HuH-7 (cell line): ENCODE results near the gene LRMDA.

Source experiments
- DNase-seq: peaks from one replicate; pipeline ENCODE4 v3.0.0; 2011; ENCODE audit warnings: low spot score

LRMDA gene

DNA sequence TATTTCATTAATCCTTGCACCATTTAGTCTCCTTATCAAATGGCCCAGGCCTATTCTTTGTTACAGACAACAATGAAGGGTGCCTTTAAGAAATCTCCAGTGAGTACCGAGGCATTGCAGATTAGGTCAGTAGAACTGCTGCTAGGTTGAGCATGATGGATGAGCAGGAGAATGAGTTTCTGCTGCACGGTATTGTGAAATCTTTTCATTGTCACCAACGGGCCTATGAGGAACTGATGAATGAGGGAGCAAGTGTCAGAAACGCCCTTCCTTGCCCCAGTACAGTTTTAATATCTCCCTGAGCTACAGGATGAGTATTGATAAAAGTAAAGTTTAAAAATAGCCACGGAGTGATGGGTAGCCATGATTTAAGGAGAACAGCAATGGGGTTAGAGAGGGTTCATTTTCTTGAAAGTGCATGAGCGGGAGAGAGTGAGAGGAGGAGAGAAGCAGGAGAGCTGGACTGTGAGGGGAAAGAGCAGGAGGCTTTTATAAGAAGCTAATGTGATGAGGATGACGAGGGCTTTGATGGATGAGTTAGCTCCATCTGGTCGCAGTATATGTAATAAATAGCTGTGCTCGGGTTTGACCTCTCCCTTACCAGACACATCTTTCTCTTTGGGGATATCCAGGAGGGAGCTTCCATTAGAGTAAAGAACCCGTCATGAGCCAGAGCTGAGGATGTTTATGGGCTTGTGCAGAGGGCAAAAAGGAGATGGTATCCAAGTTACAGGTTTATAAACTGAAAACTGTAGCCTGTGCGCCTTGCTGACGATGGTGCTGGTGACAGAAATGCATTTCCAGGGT, 526.1 kb downstream of the LRMDA start:
- no peak for DNase-seq

DNA sequence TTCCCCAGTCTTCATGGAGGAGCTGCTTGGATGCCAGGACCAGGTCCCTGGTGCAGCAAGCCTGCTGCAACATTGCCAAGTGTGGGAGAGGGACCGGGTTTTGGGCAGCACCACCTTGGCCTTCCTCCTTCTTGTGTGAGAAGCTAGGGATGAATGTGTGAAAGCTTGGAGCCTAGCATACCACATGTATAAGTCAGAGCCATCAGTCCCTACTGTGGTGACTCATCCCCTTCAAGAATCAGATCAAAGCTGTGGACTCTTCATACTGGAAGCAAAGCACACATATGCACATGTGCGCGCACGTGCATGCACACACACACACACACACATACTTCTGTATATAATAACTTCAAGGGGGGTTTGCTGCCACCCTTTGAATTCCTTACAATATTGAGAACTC, 527.8 kb downstream of the LRMDA start:
- DNase-seq, result no peak

DNA sequence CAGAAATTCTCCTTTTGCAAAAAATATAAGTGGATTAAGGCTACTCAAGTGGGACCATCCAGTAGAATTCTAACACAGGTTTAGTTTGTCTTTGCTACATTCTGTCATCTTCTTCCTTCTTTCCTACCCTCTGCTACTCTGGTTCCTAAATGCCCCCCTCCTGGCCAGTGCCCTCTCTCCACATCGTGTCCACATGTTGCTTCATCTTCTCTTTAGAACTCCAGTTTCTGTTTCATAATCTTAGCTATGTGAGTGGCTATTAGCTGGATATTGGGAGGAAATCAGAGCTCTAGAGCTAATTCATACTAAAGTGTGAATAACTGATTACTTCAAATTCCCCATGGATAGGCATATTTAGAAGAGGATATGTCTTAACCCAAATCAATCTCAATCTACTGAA, 528.5 kb downstream of the LRMDA start:
- DNase-seq, result no peak

DNA sequence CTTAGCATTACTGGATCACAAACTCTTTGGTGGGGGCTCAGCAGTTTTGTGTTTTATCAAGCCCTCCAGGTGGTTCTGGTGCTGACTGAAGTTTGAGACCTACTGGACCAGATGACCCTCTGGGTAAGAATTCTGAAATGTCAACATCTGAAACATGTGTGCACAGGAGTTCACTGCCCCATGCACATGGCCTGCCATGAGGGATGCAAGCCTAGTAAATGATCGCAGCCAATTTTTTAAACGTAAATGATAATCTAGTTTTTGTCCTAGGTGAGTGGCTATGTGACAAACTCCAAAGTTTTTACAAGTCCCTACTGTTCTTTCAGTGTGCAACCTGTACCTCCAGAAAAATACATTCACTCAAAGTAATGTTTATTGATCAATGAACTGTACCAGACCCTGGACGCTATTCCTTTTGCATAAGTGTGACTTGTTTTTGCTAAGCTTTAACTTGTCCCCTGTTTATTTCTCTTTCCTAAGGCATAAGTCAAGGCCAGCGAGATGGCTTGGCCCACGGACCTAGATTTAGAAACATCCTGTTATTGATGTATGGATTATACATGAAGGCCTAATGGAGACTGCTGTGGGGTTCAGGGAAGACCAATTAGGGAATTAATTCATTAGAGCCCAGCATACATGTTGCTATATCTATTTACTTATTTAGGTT, 531.1 kb downstream of the LRMDA start:
- DNase-seq, result no peak

DNA sequence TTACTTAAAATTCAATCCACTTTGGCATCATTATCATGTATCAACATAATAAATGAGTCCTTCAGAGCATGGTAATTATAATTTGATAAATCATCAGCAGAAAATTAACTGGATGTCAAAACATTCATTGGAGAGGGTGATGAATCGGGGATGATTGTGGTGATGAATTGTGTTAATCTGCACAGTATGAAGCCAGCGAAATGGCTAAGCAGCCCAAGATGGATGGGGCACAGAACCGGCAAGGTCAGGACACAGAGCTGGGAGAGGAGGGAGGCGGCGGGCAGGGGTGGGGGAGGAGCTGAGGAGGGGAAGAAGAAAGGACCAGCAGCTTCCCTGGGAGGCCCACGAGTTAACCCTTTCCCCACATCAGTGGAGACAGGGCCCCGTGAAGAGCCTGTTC, 536.1 kb downstream of the LRMDA start:
- no peak for DNase-seq

DNA sequence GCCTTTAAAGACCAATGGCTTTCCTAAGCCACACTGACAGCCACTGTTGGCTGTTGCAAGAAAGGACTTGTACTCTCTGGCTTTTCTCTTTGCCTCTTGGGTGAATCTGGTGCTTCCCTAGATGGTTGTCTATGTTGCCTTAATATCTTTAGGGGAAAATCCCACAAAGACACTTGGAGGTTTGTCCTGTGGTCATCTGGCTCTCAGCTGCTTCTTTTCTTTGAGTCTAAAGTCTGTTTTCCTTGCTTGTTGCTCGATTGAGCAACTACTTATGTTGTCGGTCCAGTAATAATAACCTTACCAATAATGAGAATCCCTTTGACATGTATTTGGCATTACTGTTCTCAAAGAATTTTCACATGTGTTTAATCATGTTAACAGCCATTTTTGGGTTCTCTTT, 537.6 kb downstream of the LRMDA start:
- DNase-seq, result no peak

DNA sequence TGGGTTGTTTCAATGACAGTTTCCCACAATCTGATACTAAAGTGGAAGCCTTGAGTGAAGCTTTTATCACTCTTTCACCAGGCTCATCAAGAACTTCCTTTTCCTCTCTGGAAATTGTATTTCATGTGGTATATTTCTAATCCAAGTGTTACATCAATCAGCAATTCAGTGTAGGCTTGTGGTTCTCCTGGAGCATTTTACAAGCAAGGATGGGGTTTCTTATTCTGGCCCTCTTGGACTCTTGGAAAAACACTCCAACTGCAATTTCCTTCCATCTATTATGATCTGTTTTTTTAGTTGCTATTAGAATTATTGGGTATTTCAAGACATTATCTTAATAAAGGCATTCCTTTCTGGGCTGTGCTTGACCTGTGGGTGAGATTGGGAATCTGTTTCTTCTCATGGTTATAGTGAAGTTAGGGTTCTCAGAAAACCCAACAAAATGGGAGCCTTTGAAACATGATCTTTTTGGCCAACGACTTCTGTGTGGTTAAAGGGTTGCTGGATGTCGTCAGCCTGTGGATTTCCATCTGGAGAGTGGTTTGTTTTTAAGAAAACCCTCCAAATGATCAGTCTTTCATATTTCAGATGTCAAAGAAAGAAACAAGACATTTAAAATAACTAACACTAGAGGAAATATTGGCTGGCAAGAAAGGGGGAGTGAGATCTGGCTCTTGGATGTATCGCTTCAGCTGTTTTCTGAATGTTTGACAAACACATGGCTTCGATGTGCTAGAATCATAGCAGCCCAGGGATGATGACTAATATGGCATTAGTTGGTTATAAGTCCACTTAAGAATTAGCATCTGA, 540.2 kb downstream of the LRMDA start:
- no peak for DNase-seq

DNA sequence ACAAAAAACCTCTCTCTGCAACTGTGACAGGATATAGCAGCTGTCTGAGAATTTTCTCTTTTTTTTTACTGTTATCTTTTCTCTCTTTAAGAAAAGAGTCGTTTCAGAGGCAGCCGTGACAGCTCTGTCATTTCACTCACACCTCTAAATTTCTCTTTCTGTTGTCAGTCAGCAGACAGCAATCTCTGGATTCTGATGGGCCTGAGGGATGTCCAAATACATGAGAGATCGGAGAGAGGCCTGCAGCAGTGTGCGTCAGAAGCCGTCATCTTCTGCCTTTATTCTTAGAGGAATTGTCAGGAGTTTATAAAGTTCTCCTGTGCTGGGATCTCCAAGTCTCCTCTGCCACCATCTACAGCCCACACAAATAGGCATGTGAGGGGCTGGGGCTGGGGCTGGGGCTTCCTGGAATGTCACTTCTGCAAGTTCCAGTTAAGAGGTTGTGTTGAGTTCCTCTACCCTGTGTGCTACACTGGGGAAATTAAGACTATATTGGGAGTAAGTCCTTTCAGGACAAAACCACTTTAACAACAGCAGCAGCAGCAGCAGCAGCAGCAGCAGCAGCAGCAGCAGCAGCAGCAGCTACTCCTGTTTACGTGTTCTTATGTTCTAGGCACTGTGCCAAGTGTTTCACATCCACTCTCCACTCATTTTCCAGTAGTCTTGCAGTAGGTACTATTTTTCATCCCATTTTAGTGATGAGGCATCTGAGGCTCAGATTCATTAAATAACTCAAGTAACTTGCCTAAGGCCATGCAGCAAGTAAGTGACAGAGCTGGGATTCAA, 541.3 kb downstream of the LRMDA start:
- DNase-seq, result no peak

DNA sequence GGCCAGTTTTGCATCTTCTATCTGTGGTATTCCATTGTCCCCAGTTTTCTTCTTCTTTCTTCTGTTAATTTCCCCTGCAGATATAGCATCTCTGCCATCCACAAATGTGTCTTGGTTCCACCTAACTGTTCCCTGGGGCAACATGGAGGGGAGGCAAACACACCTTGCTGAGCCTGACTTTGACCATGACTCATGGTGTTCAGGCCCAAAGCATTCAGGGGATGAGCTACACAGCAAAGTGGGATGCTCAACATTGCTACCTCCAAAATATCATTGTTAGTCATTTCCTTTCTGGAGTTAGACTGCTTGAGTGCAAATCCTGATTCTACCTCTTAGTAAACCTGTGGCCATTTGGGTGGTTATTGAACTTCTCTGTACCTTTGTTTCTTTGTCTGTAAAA, 542.7 kb downstream of the LRMDA start:
- DNase-seq, result no peak

DNA sequence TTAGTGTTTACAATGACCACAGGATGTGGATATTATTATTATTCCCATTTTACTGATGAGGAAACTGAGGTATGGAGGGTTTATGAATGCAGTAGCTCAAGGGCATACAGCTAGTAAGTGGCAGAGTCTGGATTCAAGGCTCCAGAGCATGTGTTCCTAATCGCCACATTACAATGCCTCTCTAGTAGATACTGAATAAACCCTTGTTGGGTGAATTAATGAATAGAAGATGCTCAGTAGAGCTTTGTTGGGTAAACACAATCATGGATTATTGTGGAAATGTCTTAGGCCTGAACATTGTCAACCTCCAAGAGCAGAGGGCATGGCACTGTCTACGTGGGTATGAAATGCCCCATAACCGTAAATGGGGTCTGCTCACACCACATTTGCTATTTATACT, 545.3 kb downstream of the LRMDA start:
- DNase-seq, result no peak

DNA sequence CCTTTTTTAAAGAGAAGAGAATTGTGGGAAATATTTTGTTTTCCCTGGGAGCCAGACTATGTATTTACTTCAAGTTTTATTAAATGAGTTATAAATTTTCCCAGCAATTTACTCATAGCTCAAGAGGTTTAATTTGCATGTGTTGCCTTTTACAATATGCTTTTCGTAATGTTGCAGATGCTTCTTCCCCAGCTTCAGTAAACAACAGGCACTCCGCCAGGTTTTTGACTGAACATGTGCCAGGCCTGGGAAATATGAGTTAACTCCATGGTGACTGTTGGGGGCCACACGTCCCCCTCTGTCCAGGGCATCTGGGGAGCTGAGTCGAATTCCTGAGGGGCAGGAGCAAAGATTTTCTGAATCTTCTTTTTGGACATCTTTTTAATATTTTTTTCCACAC, 545.7 kb downstream of the LRMDA start:
- no peak for DNase-seq

DNA sequence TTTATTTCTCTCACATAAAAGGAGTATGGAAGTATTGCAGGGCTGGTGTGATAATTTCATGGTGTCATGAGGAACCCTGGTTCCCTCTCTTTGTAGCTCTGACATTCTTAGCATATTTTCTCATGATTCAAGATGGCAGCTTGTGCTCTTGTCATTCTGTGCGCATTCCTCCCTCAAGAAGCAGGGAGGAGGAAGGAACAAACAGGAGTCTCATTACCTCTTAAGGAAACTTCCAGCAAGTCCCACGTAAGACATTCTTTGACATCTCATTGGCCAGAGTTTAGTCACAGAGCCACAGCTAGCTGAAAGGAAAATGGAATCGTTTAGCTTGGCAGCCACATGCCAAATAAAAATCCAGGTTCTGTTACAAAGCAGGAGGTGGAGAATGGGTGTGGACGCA, 546.8 kb downstream of the LRMDA start:
- no peak for DNase-seq

DNA sequence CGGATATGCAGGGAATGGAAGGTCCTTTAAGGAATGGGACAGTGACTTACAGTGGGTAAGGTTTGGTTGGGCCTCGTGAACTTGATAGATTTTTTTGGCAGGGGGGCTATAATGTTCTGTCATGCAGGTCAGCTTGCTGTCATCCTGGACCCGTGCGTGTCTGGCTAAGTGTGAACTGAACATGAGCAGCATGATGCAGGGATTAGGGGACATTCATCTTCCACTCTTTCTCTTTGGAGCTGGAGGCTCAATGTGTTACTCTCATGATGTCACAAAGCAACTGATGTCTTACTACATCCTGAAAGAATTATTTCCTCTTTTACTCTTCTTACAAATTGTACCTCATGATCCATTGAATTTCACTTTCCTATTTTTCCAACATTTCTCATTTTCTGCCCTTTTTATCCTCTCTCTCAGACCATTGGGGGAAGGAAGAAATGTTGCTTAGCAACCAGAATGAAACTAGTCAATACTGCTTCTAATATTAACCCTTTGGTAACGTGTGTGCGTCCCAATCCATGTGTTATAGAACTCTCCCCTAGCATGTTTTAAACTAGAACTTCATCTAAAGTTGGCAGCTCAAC, 549.1 kb downstream of the LRMDA start:
- no peak for DNase-seq

DNA sequence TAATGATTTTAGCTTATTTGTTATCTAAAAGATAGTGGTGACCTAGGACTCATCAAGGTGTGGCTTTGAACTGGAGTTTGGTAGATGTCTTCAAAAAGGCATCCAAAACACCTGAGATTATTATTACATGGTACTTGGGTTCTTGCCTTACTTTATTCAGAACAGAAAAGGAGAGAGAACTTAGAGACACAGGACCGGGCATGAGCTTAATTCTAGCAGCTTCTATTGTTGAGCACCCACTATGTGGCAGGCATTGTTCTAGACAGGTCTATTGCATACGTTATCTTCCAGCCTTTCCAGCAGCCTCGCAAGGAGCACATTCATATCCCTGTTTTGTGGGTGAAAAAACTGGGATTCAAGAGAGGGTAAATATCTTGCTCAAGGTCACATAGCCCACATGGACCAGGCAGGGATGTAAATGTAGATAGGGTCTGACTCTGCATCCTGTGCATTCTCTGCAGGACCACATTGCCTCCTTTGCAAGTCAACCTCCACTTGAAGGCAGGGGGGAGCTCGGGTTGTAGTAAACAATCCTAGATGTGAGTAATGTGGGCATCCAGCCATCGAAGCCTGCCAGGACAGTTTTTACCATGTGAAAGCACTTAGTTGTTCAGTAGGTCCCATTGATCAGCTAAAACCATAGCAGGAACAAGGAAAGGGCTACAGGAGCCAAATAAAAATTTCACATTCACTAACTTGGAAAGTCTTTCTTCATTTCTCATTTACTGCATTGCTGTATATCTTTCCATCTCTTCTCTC, 551.4 kb downstream of the LRMDA start:
- no peak for DNase-seq

DNA sequence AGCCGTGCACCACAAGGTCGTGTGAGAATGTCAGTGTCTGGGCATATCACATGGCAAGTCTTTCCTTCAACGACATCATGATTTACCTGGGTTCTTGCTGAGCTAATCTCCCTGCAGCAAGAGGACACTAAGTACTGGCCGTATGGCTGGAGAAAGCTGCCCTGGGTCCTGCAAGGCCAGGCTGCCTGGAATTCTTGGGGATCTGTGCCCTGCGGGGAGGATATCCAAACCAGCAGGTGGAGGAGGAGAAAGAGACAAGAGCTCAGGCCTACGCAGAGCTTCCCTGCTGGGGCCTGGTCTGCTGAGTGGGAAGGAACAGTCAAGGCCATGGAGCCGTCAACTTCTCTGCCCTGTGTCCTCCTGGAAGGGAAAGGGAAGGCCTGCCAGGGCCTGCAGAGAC, 552.6 kb downstream of the LRMDA start:
- DNase-seq, result no peak

DNA sequence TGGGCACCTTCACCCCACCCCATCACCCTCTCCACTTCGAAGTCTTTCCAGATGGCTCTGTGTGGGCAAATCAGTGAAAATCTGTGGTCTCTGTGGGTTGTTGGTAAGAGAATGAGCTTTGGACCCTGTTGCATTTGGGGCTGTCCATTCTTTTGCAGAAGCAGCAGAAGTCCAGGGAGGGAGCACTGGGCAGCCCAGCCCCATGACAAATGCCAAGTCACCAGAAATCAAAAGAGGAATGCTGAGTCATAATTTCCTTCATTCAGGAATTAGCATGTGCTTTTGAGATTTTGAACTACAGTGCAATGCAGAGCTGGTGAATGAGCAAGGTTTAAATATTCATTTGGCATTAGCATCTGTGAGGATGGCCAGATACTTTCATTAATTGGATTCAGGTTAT, 556.2 kb downstream of the LRMDA start:
- no peak for DNase-seq

DNA sequence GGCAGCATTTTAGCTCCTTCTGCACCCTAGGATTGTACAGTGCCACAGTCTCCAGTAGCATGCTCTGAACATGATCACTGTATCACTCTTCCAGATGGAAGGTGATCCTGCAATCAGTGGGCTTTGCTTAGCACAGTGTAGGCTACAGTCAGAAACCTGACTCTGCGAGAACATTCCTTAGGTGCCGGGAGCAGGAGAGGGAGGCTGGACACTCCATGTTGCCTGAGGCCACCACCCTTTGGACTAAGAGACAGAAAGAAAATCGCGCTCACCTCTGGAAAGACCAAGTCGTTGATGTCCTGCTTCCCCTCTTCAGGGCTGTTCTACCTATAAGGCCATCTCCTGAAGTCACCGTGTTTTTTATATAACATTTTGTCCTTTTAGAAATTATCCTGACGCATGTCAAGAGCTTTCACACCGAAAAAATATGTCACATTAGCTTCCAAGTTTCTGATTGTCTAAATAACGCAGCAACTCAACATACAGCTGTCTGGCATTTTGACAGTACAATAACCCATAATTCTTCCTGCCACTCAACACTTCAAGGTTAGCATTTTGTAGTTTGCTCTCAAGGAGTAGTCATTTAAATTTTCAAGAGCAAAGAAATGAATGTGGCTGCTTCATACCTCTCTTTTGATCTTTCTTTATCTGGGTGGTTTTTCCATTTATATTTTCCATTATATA, 563.1 kb downstream of the LRMDA start:
- DNase-seq, result no peak

DNA sequence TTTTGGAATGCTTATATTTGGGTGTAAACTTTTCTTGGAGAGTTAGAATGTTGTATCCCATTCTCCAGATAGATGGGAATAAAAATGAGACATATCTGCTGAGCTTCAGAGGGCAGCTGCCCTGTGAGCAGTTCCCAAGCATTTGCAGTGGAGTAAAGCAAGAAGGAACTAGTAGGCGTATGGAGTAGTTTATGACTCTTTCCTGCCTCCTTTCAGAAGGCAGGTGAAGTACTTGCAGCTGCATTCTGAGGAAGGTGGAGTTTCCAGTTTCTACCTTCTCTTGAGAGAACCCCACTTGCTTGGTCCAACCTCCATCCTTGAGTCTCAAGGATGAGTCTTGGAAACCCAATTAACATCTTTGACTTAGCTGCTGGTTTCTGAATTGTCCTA, 563.6 kb downstream of the LRMDA start:
- DNase-seq, result no peak

DNA sequence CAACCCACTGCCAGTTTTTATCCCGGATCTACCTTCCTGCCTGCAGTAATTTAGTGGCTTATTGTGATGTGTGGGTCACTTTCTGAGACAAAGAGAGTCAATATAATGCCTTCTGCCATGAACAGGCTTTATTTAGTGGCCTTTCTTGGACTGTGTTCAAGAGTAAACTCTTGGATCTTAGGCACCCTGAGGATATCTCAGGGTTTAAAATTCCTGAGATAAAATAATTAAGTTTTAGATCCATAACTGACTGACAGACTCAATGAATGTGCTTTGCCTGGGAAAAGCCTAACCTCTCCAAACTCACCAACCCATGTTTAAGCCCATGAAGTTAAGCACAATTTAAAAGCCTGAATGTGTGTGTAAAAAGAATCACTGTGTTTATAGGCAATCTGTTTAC, 564.3 kb downstream of the LRMDA start:
- DNase-seq, result no peak

DNA sequence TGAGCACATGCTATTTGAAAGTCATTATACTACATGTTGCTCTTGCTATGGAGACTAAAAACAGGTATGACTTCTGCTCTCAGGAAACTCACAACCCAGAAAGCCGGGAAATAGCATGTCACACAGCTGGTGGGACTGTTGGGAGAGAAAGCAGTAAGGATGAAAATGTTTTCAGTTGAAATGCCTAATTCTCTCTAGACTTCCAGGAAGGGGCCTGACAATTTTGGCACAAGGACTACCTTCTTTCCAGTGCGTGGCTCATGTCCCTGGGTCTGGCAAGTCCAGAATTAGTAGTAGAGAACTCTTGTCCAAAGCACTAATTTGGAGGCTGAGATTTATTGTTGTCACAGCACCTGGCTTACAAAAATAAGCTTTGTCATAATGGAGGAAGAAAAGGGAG, 567.6 kb downstream of the LRMDA start:
- no peak for DNase-seq
